Retinal pigment epithelial cell (primary cell): ENCODE results near the gene TAF11L9.
"Not testable (repeated sequence)": the region's sequence is repeated elsewhere in the genome, so short reads cannot be mapped to it uniquely, and the experiment has no call there.

ENCODE experiments used
- DNase-seq: peaks from one replicate; pipeline ENCODE4 v3.0.0-alpha.2; 2010; ENCODE audit warnings: low read depth
- H3K4me3 ChIP-seq: 2 replicates; pipeline ENCODE4 v1.5.1; 2011; ENCODE audit warnings: mild to moderate bottlenecking, low read length, control low read depth, moderate library complexity
- CTCF ChIP-seq: conservative IDR thresholded peaks from 2 replicates; pipeline ENCODE4 v1.5.1; 2011; ENCODE audit warnings: low read depth, low read length, control low read depth, inconsistent platforms

The TAF11L9 gene

GRCh38 chr5:17604951-17605350 is 10.8 kb upstream of the TAF11L9 start:
- no peak for TF ChIP-seq CTCF
- H3K4me3 ChIP-seq = no peak overlapping the region
- no peak for DNase-seq

- not testable (repeated sequence) for DNase-seq, H3K4me3 ChIP-seq
Observed at GRCh38 chr5:17603880-17604279, 9.7 kb upstream of the TAF11L9 start, which contains the start of gene TAF11L11. Gene TAF11L11 (plus strand): TSS chr5:17604183.

GRCh38 chr5:17597728-17598127 is 3.5 kb upstream of the TAF11L9 start, which contains the start of gene TAF11L10:
Gene TAF11L10 (minus strand): TSS chr5:17597828.
- DNase-seq, H3K4me3 ChIP-seq: not testable (repeated sequence)

- not testable (repeated sequence) for DNase-seq, H3K4me3 ChIP-seq
Observed at GRCh38 chr5:17590860-17591259, 3.3 kb downstream of the TAF11L9 start, which contains the start of gene TAF11L8. Gene TAF11L8 (minus strand): TSS chr5:17590960.

GRCh38 chr5:17585658-17586057 is 8.5 kb downstream of the TAF11L9 start, which contains the start of gene TAF11L7:
Gene TAF11L7 (minus strand): TSS chr5:17585758.
- DNase-seq, H3K4me3 ChIP-seq: not testable (repeated sequence)
